Stimulated activated CD4-positive, alpha-beta T cell treated with anti-CD3 and anti-CD28 coated beads, Interleukin-1b, Interleukin-23, amount 100 ng/mL, for 48 hours (primary cell): Measurements from ENCODE around the gene SGO2.
A peak's percentile ranks its signal among the peaks of the same experiment; 100 is the strongest.

ENCODE experiments used
- DNase-seq: peaks from one replicate; pipeline ENCODE4 v3.0.0-alpha.2; 2020

The SGO2 gene

DNA sequence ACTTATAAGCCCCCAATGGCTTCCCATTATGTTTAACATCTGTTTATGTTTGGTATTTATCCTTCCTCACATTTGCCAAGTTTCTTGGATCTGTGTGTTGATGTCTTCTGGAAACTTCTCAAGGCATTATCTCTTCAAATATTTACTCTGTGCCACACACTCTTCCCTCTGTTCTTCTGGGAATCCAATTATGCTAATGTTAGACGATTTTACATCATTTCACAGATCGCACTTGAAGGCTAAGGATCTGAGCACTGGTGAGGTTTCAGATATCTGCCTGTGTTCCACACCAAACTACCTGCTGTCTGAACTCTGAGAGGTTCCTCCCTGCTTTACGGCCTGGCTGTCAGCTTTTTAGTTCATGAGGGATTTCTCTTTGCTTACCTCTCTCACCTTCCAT lies 69.9 kb downstream of the SGO2 start:
- DNase-seq, result no peak

DNA sequence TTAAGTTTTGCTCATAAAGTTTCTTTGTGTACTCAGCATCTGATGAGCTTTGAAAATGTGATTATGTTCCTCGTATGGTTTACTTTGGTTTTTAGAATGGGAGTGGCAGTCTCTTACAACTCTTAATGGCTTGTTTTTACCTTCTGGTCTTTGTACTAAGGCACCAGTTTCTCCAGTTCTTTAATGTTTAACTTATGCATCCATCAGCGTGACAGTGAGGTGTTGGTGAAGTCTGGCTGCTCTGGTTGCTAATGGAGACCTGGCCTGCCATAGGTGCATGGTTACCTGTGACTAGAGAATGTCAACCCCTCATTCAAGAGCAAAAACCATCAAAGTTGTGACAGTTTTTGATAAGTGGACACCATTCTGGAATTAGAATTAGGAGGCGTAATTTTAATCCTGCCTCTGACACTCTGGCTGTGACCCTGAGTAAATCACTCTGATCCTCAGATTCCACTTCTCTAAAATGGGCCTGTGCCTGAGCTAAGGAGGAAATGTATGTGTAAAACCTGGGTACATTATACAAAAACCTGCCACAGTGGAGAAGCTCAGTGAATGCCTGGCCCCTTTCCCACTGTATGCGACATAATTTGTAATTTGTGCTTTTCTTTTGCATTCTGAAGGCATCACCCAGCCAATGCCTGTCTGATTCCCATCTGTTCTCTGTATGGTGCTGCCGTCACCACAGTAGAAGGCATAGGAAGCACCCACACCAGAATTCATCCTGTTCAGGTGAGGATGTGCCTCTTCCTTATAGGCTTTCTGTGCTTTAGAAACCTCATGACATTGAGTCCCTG lies 71.0 kb downstream of the SGO2 start:
- no peak for DNase-seq

DNA sequence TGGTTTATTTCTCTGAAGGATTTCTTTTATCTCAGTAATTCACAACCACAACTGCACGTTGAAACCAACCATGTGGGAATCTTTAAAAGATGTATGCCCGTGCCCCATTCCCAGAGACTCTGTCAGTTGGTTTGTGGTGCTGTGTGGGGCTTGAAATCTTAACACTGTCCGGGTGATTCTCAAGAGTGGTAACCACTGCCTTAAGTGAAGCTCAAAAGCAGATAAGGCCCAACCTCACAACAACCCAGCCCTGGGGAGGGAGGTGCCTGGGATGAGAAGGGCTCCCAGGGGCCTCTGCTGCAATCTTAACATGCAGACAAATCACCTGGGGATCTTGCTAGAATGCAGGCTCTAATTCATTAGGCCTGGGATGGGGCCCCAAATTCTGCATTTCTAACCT lies 73.2 kb downstream of the SGO2 start:
- DNase-seq, result no peak

DNA sequence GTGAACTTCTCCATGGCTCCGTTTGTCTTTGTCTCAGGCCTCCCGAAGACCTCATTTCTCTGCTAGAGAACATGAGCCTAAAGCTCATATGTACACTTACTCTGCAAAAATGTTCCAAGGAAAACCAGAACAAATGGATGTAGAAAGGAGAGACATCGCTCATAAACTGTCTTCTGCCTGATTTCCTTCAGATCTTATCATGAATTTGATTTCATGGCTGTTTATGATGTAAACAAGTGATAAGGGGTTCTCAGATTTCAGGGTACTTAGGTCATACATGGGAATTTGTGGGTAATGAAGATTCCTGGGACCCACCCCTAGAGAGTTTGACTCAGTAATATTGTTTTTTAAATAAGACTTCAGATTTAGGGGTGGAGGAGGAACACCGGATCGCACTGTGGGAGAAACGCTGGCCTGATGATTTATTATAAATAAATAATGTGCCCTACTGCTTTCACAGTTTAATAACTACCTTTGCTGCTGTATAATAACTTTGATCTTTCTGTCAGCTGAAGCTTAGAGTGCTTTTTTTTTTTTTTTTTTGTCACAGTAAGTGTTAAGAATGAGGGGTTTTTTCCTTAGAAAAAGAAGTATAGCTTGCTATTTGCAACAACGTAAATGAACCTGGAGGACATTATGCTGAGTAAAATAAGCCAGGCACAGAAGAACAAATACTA lies 74.7 kb downstream of the SGO2 start:
- DNase-seq, result no peak

DNA sequence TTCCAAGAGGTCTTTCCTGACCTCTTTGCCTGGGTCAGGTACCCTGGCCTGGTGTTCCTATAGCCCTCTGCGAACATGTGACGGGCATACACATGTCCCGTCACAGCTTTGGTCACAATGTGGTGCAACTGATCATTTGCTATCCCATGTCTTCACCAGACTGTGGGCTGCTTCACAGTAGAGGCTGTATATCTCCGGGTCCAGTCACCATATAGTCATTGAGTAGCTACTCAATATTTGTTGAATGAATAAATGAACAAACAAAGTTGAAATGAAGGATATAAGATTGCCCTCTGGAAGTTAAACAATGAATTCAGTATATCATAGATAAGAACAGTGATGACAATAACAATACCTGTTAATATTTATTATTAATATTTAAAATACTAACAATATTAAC lies 76.6 kb downstream of the SGO2 start:
- no peak for DNase-seq

DNA sequence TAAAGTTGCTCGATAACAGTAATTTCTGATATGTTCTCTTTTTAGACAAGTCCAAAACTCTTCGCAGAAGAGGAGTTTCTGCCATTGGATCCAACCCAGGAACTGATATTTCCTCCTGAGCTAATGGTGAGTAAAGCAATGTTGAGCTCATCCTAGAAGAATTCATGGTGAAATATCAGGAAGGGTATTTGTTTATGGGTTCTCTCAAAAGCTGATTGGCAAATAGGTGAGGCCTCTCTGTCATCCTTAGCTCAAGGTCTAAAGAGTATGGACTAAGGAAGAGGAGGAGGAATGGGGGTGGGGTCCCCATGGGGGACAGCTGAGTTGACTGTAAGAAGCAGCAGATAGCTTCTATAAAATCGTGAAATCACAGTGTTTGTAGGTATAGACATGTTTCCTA lies 78.0 kb downstream of the SGO2 start:
- no peak for DNase-seq

DNA sequence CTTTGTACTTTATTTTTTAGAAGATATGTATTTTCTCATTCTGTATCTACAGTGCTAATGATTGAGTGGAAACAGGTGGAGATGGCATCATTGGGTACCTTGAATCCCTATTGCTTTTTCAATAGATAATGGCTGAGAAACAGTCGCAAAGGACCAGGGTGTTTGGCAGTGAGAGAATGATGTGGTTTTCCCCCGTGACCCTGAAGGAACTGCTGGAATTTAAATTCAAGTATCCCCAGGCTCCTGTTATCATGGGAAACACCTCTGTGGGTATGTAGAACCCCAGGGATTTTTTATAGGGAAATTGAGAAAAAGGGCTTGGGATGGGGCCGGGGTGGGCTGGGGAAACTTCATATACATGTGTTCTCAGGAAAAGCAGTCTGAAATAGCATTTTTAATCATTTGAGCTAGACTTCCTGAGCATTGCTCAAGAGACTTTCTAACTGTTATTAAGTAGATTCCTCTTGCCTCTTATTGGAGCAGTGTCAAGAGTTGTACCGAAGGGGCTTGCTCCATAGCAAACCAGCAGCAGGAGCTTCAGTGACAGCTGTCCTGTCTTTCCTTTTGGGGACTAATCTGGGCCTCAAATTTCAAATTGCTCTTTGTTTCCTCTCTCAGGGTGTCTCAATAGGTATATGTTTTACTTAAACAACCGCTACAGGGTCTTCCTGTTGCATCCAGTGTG lies 78.7 kb downstream of the SGO2 start:
- no peak for DNase-seq

DNA sequence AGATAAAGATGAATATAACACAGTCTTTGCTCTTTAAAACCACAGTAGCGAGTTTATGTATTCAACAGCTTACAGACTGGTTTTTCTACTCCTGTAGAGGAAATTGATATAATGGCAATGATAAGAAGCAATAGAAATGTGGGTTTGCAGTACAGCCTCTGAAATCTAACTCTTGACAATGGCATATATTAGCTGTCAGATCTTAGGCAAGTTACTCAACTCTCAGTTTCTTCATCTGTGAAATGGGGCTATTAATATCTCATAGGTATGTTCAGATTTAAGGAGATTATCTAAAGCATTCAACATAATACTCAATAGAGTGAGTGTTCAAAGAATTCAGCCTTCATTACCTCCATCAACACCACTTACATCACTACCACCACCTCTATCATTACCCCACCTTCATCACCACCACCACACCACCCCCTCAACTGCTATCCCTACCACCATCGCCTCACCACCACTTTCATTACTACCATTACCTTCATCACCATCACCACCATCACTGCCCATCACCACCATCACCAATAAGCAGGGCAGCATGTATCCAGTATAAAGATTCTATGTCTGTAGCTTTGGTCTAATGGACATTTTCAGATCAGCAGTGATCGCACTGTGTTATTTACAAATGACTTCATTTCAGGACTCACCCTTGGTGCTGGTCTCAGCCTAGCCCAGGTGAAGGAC lies 82.5 kb downstream of the SGO2 start:
- no peak for DNase-seq

DNA sequence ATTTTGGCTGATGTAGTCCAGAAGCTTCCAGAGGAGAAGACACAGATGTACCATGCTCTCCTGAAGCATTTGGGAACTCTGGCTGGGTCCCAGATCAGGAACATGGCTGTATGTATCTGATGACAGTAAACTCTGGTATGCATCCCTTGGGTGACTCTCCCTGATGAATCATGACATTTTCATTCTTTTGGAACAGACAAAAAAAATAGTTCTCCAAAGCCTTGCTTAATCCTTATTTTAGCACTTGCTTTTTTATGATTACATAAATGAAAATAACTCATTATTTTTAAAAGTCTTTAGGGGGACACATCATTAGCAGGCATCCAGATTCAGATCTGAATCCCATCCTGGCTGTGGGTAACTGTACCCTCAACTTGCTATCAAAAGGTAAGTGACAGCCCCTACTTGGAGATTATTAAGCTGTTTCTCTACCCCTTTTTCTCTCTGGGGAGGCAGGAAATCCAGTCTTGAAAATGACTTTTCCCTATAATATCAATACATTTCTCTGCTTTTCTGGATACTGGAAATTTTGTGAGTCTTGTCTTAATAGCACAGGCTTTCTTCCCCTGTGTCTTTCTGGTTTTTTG lies 83.1 kb downstream of the SGO2 start:
- DNase-seq, result no peak

DNA sequence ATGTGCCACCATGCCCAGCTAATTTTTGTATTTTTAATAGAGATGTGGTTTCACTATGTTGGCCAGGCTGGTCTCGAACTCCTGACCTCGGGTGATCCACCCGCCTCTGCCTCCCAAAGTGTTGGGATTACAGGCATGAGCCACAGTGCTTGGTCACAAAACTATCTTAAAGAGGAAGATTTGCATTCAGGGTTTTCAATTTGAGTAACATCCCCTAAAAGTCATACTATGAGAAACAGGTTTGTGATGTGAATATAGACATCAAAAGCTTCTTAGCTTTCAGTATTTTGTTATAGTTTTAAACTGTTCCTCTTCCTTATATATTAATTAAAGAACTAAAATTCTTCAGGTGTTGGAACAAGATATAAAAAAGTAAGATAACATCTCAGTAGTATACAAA lies 84.2 kb downstream of the SGO2 start:
- peak; percentile 11 for DNase-seq

DNA sequence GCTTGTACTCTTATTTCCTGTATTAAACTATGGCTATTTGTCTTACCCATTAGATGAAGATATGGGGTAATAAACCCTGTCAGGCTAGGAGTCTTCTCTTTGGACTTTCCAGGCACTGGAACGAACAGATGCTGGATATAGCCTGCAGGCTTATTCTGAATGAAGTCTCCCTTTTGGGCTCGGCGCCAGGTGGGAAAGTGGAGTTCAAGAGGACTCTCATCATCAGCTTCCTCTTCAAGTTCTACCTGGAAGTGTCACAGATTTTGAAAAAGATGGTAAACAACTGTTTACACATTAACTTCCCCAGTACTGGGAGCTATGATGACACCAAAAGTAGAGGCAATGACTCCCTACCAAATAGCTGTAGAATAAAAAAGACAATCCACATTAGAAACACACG lies 87.7 kb downstream of the SGO2 start:
- DNase-seq, result no peak

DNA sequence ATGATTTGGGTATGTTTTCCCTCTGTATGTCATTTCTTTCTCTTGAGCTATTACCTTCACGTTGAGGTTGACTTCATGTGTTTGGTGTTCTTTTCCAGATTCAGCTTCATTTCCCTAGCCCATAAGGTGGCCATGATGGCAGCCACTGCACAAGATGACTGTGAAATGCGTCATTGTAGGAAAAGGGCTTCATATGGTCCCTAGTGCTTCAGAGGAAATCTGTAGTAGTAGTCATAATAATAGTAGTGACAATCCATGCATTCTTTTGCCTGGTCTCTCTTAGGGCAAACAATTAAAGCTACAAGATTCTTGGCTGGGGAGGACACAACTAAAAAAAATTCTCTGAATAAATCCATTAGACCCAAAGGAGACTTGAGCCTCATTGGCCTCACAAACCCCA lies 88.2 kb downstream of the SGO2 start:
- DNase-seq, result peak; percentile 7

DNA sequence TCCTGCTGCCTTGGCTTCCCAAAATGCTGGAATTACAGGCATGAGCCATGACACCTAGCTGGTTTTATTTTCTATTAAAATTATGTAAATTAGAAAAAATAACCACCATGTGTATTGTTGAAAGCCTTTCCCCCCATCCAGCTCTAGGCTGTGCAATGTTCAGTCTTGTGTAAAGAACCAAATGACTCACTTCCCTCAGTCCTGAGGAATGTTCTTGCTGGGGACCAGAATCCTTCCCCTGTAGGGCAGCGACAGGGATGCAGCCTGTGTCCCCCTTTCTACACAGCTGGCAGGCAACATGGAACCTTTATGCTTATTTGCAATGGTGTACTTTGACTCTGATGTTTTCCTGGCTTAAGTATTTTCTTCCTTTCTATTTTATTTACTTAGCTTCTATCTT lies 89.2 kb downstream of the SGO2 start:
- no peak for DNase-seq

DNA sequence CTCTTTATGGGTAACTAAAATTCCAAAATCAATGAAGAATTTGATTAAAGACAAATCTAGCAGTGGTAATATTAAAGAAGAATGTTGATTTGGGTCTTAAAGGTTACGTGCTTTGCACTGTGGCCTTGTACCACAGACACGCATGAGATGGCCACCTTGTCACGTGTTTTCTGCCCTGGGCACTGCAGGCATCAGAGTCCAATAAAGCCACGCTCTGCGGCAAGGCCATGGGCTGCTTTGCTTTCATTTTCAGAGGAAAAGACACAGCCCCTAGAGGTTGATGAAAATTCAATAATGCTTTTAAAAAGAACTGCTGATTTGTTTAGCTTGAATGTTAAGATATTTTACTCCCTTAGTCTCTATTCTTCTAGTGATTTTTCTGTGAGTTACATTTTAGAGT lies 90.2 kb downstream of the SGO2 start:
- DNase-seq, result no peak

DNA sequence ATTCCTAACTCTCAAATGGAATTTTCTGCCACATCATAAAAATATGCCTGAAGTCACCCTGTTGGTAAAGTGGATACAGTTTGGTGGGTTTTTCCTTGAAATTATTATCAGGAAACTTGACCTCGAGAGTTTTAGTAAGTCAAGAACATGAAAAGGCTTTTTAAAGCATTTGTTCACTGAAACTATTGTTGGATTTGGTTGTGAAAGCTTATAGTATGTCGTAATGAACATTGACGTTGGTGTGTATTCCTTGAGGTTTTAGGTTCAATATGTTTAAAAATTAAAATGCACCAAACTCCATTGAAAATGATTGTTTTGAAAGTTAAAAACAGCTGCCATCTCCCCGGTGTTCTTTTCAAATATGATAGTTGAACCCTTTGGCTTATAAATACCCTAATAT lies 90.6 kb downstream of the SGO2 start:
- DNase-seq, result no peak

DNA sequence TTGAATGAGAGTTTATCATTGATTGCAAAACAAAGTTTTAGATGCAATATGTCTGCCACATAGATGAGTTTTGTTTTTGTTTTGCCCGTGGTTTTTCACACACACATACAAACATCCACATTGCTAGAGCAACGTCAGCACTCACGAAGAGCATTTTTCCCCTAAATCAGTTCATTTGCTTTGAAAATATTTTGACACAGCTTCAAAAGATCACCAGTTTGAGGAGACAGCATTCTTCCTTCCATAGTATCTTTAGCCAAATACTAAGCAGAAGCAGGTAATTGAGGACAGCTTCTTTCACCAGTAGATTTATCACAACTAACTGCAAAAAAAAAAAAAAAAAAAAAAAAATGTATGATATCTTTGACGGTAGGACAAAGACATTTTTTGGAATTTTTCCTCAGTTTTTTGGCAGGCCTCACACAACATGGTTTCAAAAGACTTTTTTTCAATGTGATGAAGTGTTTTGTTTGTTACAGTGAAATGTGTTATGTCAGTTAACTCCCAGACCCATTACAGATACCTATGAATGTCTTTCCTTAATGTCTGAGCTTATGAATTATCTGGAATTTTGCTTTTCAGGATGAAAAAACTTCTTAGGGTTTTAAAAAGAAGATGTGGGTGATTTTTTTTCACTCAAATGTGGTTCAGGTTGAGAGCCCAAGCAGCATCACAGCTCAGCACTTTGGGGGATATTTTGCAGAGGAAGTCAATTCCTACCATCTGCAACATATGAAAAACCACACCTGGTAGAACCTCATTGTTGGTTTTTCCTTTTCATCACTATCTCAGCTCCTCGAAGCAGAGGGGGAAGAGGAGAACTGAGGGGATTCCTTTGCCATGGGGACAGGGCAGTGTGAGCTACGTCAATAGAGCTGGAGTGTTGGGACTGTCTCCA lies 91.4 kb downstream of the SGO2 start:
- no peak for DNase-seq

DNA sequence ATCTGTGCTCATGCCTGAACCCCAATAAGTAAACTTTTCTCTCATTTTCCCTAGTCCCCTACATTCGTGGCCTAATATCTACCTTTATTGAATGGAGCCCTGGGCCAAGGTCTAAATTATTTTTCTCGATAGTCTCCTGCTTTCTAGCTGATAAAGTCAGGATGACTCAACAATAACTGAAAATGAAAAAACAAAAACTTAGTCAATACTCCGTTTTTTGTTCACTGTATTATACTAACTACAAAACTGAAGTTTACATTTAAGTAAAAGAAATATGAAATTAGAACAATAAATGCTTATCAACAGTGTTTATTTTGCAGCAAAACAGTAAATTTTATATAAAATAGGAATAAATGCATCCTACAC lies 92.0 kb downstream of the SGO2 start:
- no peak for DNase-seq

DNA sequence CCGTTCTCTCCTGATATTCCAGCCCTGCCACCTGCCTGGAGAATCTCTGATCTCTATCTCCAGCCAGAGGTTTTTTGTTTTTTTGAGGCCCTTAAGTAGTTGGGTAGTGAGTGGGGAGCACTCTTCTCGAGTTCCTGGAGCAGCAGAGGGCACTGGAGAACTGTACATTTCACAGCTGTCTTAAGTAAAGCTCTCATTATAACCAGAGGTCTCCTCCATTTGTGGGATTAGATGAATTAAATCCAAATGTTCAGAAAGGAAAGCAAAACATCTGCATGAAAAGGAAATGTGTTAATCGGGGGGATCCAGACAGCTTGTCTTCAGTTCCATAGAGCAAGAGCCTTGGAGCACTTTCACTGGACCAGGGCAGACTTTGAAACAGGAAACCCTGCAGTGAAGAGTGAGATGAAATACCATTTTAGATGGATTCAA lies 92.6 kb downstream of the SGO2 start:
- no peak for DNase-seq

DNA sequence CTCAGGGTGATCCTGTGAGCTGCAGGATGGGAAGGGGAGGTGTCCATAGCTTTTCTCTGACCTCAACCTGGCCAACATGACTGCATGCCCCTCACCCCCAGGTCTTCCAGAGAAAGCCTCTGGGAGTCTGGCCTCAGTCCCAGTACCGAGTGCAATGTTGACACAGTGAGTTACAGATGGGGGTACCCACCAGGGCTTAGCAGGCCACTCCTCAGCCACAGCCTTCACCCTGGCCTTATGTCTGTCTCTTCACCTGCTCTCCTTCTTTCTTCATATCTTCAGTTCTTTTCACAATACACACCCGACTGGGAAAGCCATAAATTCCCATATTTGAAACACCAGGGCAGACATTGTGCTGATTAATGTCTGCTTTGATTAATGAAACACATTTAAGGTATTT lies 93.3 kb downstream of the SGO2 start:
- no peak for DNase-seq

DNA sequence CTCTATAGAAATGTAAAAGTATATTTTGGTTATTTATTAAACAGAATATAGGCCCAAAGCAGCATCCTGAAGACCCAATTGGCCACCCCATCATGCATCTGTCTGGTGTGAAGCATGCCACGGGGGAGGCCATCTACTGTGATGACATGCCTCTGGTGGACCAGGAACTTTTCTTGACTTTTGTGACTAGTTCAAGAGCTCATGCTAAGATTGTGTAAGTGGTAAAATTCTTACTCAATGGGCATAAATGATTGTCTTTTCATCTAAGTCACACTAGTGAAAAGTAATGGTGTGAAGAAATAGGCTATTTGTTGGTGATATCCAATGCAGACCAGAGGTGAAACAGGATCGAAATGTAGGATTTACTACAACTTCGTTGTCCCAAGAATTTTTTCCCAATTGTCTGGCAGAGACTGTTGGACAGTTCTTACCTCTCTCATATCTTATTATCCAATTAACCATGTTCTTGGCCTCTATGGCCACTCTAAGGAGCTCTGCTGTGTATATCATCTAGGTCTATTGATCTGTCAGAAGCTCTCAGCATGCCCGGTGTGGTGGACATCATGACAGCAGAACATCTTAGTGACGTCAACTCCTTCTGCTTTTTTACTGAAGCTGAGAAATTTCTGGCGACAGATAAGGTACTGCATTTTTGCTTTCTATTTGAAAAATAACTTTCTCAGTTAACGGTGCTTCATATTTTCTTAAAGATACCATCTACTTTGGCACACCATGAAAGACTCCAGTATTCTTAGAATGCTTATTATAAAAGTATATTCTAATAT lies 94.8 kb downstream of the SGO2 start:
- DNase-seq, result no peak

DNA sequence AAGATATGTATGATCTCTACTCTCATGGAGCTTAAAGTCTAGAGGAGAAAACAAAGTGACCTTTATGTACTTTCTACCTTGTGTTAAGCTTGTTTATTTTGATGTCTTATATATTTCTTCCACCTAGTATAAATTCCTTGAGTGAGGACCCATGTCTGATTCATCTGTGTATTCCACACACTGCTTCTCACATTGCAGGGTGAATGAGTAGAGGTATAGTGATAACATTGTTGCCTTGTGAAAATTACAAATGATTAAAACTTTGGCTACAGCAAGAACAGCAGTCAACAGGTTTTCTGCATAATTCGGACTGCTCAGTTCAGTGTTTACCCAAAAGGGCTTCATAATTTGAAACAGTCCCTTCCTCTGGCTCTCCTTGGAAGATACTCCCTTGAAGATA lies 96.1 kb downstream of the SGO2 start:
- no peak for DNase-seq
